Kidney epithelial cell (primary cell): Measurements from ENCODE around the gene DSTYK. TPM values are rescaled to one million over a fixed set of nuclear protein-coding genes. Genes with fewer than 3 reads are reported as not detected.

ENCODE experiments used
- DNase-seq: peaks from one replicate; pipeline ENCODE4 v3.0.0-alpha.2; 2010; ENCODE audit warnings: low read depth
- H3K27me3 ChIP-seq: 2 replicates; pipeline ENCODE4 v1.6.0; 2011; ENCODE audit warnings: low read length; ENCODE audit not compliant: control insufficient read depth, insufficient read depth
- H3K36me3 ChIP-seq: 2 replicates; pipeline ENCODE4 v1.5.1; 2011; ENCODE audit warnings: low read length; ENCODE audit not compliant: control insufficient read depth, insufficient read depth
- H3K4me3 ChIP-seq: 2 replicates; pipeline ENCODE4 v1.5.1; 2011; ENCODE audit warnings: low read depth, mild to moderate bottlenecking, control low read depth, low read length
- total RNA-seq: library from RNA; depleted of rRNA; stranded (reverse); fragments of >200 nt; gene quantifications from 2 replicates; pipeline ENCODE4 v1.2.3, GENCODE V29; 2015
- TF ChIP-seq, protein P1 (sequence below): IDR thresholded peaks from 2 replicates; pipeline ENCODE4 v1.5.1; 2011; ENCODE audit warnings: mild to moderate bottlenecking, moderate library complexity, low read length, control low read depth, inconsistent platforms; ENCODE audit not compliant: insufficient read depth, poor library complexity, severe bottlenecking

The DSTYK gene
- total RNA-seq, 1 donor from 2014 or later, result 13.8 TPM

DNA sequence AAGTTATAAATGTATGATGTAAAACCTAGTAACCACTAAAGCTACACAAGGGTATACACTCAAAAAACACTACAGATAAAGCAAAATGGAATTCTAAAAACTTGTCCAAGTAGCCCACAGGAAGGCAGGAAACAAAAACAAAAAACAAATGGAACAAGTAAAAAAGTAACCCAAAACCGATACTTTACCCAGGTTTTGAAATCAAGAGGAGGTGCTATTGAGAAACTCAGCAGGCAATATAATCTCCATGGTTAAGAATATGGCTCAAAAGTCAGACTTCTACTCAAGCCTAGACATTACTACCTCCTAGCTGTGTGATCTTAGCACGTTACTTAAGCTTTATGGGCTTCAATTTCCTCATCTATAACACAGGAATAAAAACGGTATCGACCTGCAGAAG, 103.0 kb downstream of the DSTYK start:
- Histone ChIP-seq H3K36me3 (peaks cover 4% of the 10 kb centered on the region), H3K4me3 (no peak overlapping the region), H3K27me3 (no peaks in the 10 kb centered on the region)
- DNase-seq, result no peak
- TF ChIP-seq, protein P1, sequence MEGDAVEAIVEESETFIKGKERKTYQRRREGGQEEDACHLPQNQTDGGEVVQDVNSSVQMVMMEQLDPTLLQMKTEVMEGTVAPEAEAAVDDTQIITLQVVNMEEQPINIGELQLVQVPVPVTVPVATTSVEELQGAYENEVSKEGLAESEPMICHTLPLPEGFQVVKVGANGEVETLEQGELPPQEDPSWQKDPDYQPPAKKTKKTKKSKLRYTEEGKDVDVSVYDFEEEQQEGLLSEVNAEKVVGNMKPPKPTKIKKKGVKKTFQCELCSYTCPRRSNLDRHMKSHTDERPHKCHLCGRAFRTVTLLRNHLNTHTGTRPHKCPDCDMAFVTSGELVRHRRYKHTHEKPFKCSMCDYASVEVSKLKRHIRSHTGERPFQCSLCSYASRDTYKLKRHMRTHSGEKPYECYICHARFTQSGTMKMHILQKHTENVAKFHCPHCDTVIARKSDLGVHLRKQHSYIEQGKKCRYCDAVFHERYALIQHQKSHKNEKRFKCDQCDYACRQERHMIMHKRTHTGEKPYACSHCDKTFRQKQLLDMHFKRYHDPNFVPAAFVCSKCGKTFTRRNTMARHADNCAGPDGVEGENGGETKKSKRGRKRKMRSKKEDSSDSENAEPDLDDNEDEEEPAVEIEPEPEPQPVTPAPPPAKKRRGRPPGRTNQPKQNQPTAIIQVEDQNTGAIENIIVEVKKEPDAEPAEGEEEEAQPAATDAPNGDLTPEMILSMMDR, result no peak

DNA sequence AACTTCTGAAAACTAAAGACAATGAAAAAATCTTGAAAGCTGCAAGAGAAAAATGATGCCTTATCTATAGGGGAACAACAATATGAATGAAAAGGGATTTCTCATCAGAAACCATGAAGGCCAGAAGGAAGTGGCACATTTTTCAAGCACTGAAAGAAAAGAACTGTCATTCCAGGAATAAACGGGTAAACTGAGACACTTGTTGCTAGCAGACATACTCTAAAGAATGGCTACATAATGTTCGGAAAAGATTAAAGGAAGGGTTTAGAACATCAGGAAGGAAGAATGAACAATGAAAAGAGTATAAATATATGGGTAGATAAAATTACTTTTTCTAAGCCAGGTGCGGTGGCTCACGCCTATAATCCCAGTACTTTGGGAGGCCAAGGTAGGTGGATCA, 104.2 kb downstream of the DSTYK start:
- no peaks in the 10 kb centered on the region for H3K27me3 ChIP-seq
- H3K4me3 ChIP-seq, result no peak overlapping the region
- H3K36me3 ChIP-seq, result peaks cover 4% of the 10 kb centered on the region
- TF ChIP-seq, protein P1, result no peak
- DNase-seq, result no peak

DNA sequence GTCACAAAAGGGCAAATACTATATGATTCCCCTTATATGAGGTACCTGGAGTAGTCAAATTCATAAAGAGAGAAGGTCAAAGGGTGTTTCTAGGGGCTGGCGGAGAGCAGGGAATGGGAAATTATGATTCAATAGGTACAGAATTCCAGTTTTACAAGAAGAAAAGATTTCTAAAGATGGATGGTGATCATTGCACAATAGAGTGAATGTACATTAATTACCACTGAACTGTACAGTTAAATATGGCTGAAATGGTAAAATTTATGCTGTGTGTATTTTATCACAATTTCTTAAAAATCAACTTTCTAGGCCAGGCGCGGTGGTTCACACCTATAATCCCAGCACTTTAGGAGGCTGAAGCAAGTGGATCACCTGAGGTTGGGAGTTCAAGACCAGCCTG, 109.1 kb downstream of the DSTYK start:
- Histone ChIP-seq H3K27me3 (no peaks in the 10 kb centered on the region), H3K36me3 (peaks cover 4% of the 10 kb centered on the region), H3K4me3 (no peak overlapping the region)
- TF ChIP-seq, protein P1, result no peak
- DNase-seq, result no peak

DNA sequence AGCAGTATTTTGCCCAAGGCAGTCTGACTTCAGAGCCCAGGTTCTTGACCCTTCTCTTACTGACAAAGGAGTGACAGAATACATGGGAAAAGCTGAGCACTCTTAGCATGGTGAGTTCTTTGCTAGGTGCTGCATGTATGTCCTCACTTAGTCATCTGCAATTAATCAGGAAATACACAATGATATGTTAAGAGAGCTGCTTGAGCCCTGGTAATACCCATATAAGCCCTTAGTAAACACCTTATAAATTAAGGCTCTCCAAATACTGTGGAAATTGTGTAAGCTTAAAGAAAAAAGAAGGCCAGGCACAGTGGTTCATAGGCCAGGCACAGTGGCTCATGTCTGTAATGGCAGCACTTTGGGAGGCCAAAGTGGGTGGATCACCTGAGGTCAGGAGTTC, 113.3 kb downstream of the DSTYK start:
- DNase-seq, result no peak
- H3K36me3 ChIP-seq, result no peaks in the 10 kb centered on the region
- TF ChIP-seq, protein P1, result no peak

DNA sequence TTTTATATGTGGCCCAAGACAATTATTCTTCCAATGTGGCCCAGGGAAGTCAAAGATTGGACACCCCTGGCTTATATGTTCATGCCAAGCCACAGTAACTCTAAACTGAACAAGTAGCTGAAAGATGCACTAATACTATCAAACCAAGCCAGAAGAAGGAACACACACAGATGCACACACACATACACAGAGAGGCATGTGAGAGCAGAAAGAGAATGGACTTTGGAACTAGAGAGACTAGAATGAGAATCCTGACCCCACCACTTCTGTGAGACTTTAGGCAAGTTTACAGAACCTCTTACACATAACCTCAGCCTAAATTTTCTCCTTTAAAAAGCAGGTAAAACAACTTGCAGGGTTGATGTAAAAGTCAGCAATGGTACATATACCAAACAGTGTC, 116.1 kb downstream of the DSTYK start:
- H3K36me3 ChIP-seq, result no peaks in the 10 kb centered on the region
- TF ChIP-seq, protein P1, result no peak
- no peaks in the 10 kb centered on the region for H3K27me3 ChIP-seq
- H3K4me3 ChIP-seq, result no peak overlapping the region
- no peak for DNase-seq

More for the DNA sequence above, 113.3 kb downstream of the DSTYK start:
- Histone ChIP-seq H3K27me3 (no peaks in the 10 kb centered on the region), H3K4me3 (no peak overlapping the region)

Other genes starting within 250 kb of the DSTYK start
- not detected in 2 replicates for gene CNTN2, start 168.5 kb downstream of the DSTYK start, total RNA-seq
- gene TMEM81, start 127.2 kb downstream of the DSTYK start, total RNA-seq, result 3.0 and 3.6 TPM in 2 replicates
- gene RBBP5, start 89.7 kb downstream of the DSTYK start, total RNA-seq, result 15.4 and 17.2 TPM in 2 replicates
- 12.7 and 15.7 TPM in 2 replicates for gene TMCC2, start 16.2 kb upstream of the DSTYK start, total RNA-seq
- 139 and 140 TPM in 2 replicates for gene NUAK2, start 110.0 kb upstream of the DSTYK start, total RNA-seq
- gene KLHDC8A, start 145.2 kb upstream of the DSTYK start, total RNA-seq, result 6.7 and 16.5 TPM in 2 replicates
- 4.3 and 5.1 TPM in 2 replicates for gene LEMD1, start 210.4 kb upstream of the DSTYK start, total RNA-seq
- 1.5 and 2.0 TPM in 2 replicates for gene BLACAT1, start 244.3 kb upstream of the DSTYK start, total RNA-seq